CD4-positive, alpha-beta T cell treated with Interleukin-21 for 1 hour (primary cell): ENCODE measurements around the gene DGKH.

Source experiments
- DNase-seq: peaks from one replicate; pipeline ENCODE4 v3.0.0-alpha.2; 2020

The DGKH gene

DNA sequence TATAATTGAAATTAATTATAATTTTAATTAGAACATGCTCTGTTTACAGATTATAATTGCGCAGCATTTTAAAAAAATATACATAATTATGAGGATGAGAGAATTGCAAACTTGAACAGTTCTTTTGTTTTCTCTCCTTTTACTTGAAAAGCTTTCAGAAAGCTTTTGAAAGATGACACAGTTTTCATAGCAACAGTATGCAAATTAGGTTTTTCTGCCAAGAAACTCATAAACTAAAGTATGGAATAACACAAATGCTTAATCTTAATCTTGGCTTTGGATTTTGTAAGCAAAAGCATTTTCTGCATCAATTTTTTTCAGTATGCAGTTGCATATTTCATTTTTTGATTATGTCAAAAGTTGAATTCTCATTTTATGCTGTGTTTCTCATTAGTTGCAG, 190.7 kb downstream of the DGKH start:
- no peak for DNase-seq

GRCh38 chr13:42239644-42240043, 191.2 kb downstream of the DGKH start:
- DNase-seq: no peak

DNA sequence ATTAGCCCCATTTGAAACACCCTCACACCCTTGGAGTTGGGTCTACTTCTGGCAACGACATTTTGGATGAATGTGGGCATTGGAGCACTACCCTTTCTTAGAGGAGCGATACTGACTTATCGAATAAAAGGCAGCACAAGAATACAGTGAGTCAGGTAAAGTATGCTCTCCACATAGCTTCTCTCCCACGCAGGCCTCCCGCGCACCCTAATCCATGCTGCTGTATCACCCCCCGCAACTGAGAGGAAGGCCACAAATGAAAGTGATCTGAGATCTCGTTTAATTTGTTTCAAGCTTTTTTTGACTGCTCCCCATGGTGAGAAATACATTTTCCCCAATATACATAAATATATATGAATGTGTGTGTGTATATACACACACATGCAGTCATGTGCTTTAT, 198.1 kb downstream of the DGKH start:
- no peak for DNase-seq

GRCh38 chr13:42247883-42248282, 199.4 kb downstream of the DGKH start:
- DNase-seq: no peak

- no peak for DNase-seq
These were observed 207.4 kb downstream of the DGKH start for GRCh38 chr13:42255886-42256285.

DNA sequence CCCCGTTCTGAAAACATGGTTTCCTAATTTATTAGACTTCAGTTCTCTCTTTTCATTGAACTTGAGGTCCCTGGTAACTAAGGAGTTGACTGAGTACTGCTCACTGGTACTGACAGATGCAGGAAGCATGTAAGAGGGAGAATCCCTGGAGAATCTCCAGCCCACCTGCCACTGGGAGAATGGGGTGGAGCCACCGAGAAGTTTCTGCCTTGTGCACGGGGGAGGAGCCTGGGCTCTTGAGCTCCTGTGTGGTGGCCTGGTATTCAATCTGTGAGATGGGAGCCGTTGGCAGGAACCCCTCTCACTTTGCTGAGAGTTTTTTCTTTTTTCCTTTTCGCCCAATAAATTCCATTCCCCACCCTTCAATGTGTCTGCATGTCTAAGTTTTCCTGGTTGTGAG, 210.3 kb downstream of the DGKH start:
- no peak for DNase-seq

DNA sequence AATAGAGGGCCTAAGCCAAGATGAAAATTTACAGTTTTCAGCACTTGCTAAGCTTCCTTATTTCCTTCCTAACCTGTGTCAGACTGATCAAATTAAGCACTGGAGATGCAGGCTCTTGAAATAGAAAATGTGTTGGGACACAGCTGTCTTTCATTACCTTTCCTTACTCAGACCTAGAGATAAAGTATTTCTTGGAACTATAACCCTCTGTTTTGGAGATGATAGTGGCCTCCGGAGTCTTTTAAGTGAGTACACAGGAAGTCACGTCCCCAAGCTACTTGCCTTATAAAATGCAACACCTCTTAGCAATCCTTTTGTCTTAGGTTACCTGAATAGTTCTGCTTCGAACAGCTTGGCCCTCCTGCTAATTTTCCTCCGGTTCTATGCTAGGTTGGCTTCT, 211.1 kb downstream of the DGKH start:
- no peak for DNase-seq

DNA sequence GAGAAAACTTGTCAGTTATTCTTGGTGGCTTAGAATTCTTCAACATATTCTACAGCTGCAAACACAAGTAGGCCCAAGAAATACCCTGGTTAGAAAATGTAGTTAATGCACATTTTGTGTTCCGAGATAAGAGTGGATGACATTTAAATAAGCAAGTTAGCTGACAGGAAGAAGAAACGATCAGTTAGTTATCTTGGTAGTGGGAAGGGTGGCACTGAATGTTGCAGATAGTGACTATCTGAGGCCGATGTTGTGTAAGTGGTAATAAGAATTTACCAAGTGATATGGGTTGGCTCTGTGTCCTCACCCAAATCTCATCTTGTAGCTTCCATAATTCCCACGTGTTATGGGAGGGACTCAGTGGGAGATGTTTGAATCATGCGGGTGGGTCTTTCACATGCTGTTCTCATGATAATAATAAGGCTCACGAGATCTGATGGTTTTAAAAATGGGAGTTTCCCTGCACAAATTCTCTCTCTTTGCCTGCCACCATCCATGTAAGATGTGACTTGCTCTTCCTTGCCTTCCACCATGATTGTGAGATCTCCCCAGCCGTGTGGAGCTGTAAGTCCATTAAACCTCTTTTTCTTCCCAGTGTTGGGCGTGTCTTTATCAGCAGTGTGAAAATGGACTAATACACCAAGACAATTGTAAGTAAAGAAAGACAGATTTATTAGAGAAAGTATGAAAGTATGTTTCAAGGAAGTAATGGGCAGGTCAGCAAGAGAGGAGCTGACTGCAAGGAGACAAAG, 212.6 kb downstream of the DGKH start:
- no peak for DNase-seq

DNA sequence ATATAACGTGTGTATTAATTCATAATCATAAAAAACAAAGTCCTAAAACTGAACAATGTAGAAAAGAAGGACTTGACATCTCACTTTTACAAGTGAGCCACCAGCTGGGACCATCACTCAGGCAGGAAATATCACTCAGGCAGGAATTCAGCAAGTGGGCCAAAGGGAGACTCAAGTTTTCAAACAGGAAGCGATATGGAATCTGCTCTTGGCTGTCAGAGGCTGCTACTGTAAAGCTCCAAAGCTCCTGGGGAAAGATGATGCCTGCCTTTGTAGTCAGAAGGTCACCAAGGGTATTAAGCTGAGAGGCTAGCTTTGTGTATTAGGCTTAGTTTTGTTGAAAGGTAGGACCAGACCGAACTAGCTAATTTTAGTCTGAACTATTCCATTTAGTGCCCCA, 218.0 kb downstream of the DGKH start:
- DNase-seq: no peak

- DNase-seq: no peak
These were observed 221.9 kb downstream of the DGKH start for GRCh38 chr13:42270160-42270856.

- DNase-seq: no peak
These were observed 222.4 kb downstream of the DGKH start for GRCh38 chr13:42270857-42271215.

DNA sequence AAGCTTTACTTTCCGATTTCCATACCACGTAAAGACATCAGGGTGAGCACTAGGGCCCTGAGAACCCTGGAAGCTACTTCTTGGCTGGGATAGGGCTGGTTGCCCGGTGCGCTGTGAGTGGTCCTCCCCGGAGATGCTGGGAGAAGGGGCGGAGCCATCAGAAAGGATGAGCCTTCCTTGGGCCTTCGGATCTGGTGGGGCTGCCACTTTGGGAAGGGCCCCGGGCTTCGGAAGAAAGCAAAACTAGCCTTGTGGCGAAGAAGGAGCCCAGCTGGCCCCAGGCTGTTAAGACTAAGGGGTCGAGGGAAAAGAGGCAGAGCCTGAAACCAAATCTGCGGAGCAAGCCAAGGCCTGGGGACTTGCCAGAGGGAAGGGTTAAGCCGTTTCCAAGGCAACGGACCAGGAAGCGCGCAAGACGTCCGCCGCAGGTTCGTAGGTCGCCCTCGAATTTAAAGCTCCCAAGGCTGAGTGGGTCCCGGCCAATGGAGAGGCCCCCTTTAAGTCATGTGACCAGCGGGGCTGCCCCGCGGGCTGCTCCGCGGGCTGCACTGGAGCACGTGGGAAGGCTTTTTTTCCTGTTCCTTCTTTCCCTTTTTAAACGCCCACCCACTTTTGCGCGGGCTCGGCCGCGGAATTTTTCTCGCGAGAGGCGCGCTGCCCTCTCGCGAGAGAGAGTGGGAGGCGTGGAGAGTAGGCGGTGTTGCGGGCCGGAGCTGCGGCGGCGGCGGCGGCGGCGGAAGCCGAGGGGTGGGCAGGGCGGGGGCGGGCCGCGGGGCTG, 223.1 kb downstream of the DGKH start:
- DNase-seq: peak; percentile 97

DNA sequence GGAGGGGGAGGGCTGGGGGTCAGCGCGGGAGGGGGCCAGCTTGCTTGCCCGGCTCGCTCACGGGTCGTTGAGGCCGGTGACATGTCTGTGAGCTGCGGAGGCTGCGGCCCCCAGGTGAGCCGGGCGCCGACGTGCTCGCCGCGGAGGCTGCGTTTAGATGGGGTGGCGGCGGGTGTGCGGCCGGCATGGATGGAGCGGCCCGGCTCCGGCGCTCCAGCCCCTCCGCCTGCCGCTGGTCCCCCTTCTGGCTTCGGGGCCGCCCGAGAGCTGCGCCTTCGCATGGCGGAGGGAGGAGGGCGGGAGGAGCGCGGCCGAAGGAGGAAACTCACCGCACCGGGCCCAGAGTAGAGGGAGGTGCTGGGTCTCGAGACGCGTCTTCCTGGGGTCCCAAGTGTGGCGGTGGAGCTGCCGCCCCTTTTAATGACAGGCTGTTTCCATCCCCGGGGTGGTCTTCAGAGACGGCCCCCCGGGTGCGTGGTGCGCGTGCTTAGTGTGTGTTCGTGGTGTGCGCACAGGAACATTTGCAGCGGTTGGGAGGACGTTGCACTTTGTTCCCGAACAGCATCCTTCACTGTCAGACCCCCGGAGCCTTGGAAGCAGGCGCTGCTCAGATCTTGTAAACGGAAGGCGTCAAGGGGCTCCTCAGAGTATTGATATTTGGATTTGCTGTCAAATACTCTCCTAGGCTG, 223.8 kb downstream of the DGKH start, which contains the start of gene AKAP11:
TSS of gene AKAP11 (plus strand) at position 38 of the 689 bp plus-strand sequence. CDS start 14,197 bp downstream, outside the sequence.
- no peak for DNase-seq

DNA sequence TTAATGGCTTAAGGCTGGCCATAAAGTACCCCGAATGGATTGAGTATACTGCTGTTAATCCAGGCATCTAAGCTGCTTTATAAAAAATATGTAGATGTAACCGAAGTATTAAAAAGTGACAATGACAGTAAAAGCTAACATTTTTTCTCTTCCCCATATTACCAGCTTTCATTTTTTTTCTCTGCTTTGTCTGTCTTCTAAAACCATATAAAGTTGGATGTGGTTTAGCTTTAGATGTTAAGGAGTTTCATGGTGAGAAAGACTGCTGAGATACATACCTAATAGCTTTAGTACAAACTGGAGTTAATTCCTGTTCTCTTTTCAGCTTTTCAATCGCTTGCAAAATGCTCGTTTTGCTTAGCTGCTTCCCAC, 224.3 kb downstream of the DGKH start:
- no peak for DNase-seq

DNA sequence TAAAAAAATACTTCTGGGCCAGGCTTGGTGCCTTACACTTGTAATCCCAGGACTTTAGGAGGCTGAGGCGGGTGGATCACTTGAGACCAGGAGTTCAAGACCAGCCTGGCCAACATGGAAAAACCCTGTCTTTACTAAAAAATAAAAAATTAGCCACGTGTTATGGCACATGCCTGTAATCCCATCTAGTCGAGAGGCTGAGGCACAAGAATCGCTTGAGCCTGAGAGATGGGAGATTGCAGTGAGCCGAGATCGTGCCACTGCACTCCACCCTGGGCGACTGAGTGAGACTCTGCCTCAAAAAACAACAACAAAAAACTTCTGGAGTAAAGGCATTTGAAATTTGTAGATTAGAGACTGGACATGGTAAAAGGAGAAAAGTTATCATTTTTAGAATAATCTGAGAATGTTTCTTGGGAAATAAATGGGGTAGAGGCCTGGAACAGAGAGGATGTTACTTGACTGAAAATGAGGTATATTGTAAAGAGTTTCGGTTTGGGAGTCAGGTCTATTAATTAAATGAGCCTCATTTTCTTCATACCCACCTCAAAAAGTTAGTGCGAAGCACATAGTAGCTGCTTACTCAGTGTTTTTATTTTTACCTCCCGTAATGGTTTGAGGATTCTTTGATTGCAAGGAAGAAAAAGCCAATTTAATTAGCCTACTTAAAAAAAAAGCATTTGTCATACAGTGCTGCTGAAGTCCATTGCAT, 226.1 kb downstream of the DGKH start:
- no peak for DNase-seq

GRCh38 chr13:42275098-42275471, 226.6 kb downstream of the DGKH start:
- DNase-seq: no peak

GRCh38 chr13:42275506-42275905, 227.1 kb downstream of the DGKH start:
- DNase-seq: peak; percentile 31

- no peak for DNase-seq
These were observed 228.2 kb downstream of the DGKH start for GRCh38 chr13:42276683-42277082.

- no peak for DNase-seq
These were observed 229.3 kb downstream of the DGKH start for GRCh38 chr13:42277618-42278276.

DNA sequence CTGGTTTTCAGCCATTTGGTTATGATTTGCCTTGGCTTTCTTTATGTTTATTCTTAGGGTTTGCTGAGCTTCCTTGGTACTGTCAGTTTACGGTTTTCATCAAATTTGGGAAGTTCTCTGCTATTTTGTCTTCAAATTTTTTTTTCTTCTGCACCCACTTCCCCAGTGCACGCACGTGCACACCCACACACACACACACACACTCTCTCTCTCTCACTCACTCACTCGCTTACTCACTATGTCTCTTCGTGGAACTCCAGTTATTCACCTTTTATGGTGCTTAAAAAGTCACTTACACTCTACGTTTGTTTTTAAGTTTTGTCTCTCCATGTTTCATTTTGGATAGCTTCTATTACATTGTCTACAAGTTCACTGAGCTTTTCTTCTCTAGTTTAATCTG, 230.6 kb downstream of the DGKH start:
- peak; percentile 30 for DNase-seq

DNA sequence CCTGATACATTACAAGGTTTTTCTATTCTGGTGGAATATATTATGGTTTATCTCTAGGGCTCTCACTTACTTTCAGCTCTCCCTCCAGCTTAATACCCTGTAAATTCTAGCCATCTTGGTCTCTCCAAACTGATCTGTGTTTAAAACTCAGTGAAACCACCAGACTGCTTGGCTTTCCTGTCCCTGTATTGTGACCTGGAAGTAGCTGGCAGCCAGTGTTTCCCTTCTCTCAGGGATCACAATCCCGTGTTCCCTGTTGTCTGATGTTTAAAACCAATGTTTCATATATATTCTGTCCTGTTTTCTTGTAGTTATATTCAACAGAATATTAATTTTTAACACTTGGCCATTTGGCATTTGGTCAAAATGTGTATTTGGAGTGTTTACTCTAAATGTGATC, 231.5 kb downstream of the DGKH start:
- DNase-seq: no peak

GRCh38 chr13:42280537-42280936, 232.1 kb downstream of the DGKH start:
- no peak for DNase-seq
